GM23338 (cell line): ENCODE results near the gene GJA4. TPM values are rescaled to one million over a fixed set of nuclear protein-coding genes. Genes with fewer than 3 reads are reported as not detected.

Source experiments
- ATAC-seq: fragments of 200-7000 bp; cut with Tn5 transposase; 3 replicates; pipeline ENCODE4 v1.9.1; 2020
- DNase-seq: peaks from one replicate; pipeline ENCODE4 v3.0.0-alpha.2; 2015; ENCODE audit warnings: low spot score
- H2AFZ ChIP-seq: fragments of 200-600 bp; sonication (generic); 2 replicates; pipeline ENCODE4 v1.8.0; 2016; ENCODE audit warnings: antibody characterized with exemption, mild to moderate bottlenecking, moderate library complexity
- H3F3A ChIP-seq: fragments of 200-600 bp; sonication (generic); replicated peaks from 2 replicates; pipeline ENCODE4 v1.8.0; 2017; ENCODE audit warnings: antibody characterized with exemption, mixed run types, low read depth
- H3K27ac ChIP-seq: fragments of 200-600 bp; sonication (generic); 2 replicates; pipeline ENCODE4 v1.6.1; 2016; ENCODE audit warnings: low read depth
- H3K27me3 ChIP-seq: fragments of 200-600 bp; sonication (generic); 2 replicates; pipeline ENCODE4 v1.8.0; 2016; ENCODE audit warnings: mild to moderate bottlenecking, mixed run types, moderate library complexity; ENCODE audit not compliant: insufficient read depth
- H3K36me3 ChIP-seq: fragments of 200-600 bp; sonication (generic); 2 replicates; pipeline ENCODE4 v1.8.0; 2016; ENCODE audit warnings: mild to moderate bottlenecking; ENCODE audit not compliant: insufficient read depth
- H3K4me1 ChIP-seq: fragments of 200-600 bp; sonication (generic); 2 replicates; pipeline ENCODE4 v1.8.0; 2016; ENCODE audit warnings: mild to moderate bottlenecking, moderate library complexity; ENCODE audit not compliant: insufficient read depth
- H3K4me2 ChIP-seq: fragments of 200-600 bp; sonication (generic); 2 replicates; pipeline ENCODE4 v1.7.1; 2017; ENCODE audit warnings: mixed run types
- H3K4me3 ChIP-seq: fragments of 200-600 bp; sonication (generic); 2 replicates; pipeline ENCODE4 v1.6.1; 2016; ENCODE audit warnings: mixed run types
- H3K79me2 ChIP-seq: fragments of 200-600 bp; sonication (generic); replicated peaks from 2 replicates; pipeline ENCODE4 v1.8.0; 2017; ENCODE audit warnings: mild to moderate bottlenecking; ENCODE audit not compliant: insufficient read depth
- H3K9me2 ChIP-seq: fragments of 200-600 bp; sonication (generic); 2 replicates; pipeline ENCODE4 v1.8.0; 2017; ENCODE audit not compliant: insufficient read depth
- H4K20me1 ChIP-seq: fragments of 200-600 bp; sonication (generic); replicated peaks from 2 replicates; pipeline ENCODE4 v1.8.0; 2017; ENCODE audit warnings: mild to moderate bottlenecking; ENCODE audit not compliant: insufficient read depth
- H3K27ac Mint-ChIP-seq: 2 replicates; pipeline ENCODE4 v1.8.0; 2020; ENCODE audit warnings: inconsistent platforms, mild to moderate bottlenecking, moderate library complexity, mixed read lengths
- H3K27me3 Mint-ChIP-seq: 3 replicates; pipeline ENCODE4 v1.8.0; 2022; ENCODE audit warnings: low read depth, mild to moderate bottlenecking, moderate library complexity, mixed read lengths, inconsistent platforms; ENCODE audit not compliant: insufficient read depth, poor library complexity
- H3K36me3 Mint-ChIP-seq: 3 replicates; pipeline ENCODE4 v1.8.0; 2021; ENCODE audit warnings: low read depth, mild to moderate bottlenecking, inconsistent platforms, moderate library complexity, mixed read lengths
- H3K4me1 Mint-ChIP-seq: 3 replicates; pipeline ENCODE4 v1.8.0; 2020; ENCODE audit warnings: mild to moderate bottlenecking, inconsistent platforms, mixed read lengths
- H3K4me3 Mint-ChIP-seq: 3 replicates; pipeline ENCODE4 v1.8.0; 2021; ENCODE audit warnings: moderate library complexity, mild to moderate bottlenecking, inconsistent platforms, mixed read lengths
- H3K9me3 Mint-ChIP-seq: 3 replicates; pipeline ENCODE4 v1.8.0; 2020; ENCODE audit warnings: moderate library complexity, mild to moderate bottlenecking, inconsistent platforms, mixed read lengths
- CREB1 ChIP-seq: fragments of 250-450 bp; sonication (Bioruptor Pico); IDR thresholded peaks from 2 replicates; pipeline ENCODE4 v1.5.0; 2020; ENCODE audit warnings: low read depth, mild to moderate bottlenecking, moderate library complexity
- ETS1 ChIP-seq: IDR thresholded peaks from 2 replicates; pipeline ENCODE4 v1.6.1; 2016; ENCODE audit warnings: antibody characterized with exemption
- EZH2phosphoT487 ChIP-seq: fragments of 200-600 bp; sonication (generic); IDR thresholded peaks from one replicate; pipeline ENCODE4 v1.8.1; 2018; ENCODE audit warnings: antibody characterized with exemption; ENCODE audit not compliant: unreplicated experiment
- STAT1 ChIP-seq: IDR thresholded peaks from one replicate; pipeline ENCODE4 v1.6.1; 2016; ENCODE audit warnings: antibody characterized with exemption; ENCODE audit not compliant: unreplicated experiment
- polyA plus RNA-seq: library from polyadenylated mRNA; unstranded; fragments of >200 nt; fragmentation: Nextera tagmentation; extraction: Ambion mirVana; gene quantifications from 2 replicates; pipeline ENCODE4 v1.2.1, GENCODE V29; 2016
- total RNA-seq: library from RNA; depleted of rRNA; stranded (reverse); fragments of >200 nt; shearing (Covaris generic); gene quantifications from 2 replicates; pipeline ENCODE4 v1.2.3, GENCODE V29; 2014
- TF ChIP-seq, protein P1 (sequence below): fragments of 250-450 bp; sonication (Bioruptor Pico); IDR thresholded peaks from 2 replicates; pipeline ENCODE4 v1.5.0; 2020; ENCODE audit warnings: mild to moderate bottlenecking, moderate library complexity

GJA4 gene
- total and polyA plus RNA-seq, 2 experiments from 2014 or later, result 0.95 to 2.2 TPM

DNA sequence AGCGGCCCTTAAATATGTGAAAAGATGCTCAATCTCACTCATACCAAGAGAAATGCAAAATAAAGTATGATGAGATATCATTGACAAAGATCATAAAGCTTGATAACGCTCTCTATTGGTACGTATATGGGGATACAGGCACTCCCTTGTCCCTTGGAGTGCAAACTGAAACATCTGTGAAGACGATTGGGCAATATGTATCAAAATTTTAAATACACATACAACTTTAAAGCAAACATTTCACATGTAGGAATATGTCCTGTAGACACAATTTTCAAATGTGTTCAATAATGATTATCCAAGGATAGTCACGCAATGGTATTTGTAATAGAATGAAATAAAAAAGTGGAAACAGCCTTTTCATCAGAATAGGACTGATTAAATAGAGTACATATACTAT lies 13.8 kb upstream of the GJA4 start (continued):
- TF ChIP-seq ETS1, result no peak
- TF ChIP-seq, protein P1, sequence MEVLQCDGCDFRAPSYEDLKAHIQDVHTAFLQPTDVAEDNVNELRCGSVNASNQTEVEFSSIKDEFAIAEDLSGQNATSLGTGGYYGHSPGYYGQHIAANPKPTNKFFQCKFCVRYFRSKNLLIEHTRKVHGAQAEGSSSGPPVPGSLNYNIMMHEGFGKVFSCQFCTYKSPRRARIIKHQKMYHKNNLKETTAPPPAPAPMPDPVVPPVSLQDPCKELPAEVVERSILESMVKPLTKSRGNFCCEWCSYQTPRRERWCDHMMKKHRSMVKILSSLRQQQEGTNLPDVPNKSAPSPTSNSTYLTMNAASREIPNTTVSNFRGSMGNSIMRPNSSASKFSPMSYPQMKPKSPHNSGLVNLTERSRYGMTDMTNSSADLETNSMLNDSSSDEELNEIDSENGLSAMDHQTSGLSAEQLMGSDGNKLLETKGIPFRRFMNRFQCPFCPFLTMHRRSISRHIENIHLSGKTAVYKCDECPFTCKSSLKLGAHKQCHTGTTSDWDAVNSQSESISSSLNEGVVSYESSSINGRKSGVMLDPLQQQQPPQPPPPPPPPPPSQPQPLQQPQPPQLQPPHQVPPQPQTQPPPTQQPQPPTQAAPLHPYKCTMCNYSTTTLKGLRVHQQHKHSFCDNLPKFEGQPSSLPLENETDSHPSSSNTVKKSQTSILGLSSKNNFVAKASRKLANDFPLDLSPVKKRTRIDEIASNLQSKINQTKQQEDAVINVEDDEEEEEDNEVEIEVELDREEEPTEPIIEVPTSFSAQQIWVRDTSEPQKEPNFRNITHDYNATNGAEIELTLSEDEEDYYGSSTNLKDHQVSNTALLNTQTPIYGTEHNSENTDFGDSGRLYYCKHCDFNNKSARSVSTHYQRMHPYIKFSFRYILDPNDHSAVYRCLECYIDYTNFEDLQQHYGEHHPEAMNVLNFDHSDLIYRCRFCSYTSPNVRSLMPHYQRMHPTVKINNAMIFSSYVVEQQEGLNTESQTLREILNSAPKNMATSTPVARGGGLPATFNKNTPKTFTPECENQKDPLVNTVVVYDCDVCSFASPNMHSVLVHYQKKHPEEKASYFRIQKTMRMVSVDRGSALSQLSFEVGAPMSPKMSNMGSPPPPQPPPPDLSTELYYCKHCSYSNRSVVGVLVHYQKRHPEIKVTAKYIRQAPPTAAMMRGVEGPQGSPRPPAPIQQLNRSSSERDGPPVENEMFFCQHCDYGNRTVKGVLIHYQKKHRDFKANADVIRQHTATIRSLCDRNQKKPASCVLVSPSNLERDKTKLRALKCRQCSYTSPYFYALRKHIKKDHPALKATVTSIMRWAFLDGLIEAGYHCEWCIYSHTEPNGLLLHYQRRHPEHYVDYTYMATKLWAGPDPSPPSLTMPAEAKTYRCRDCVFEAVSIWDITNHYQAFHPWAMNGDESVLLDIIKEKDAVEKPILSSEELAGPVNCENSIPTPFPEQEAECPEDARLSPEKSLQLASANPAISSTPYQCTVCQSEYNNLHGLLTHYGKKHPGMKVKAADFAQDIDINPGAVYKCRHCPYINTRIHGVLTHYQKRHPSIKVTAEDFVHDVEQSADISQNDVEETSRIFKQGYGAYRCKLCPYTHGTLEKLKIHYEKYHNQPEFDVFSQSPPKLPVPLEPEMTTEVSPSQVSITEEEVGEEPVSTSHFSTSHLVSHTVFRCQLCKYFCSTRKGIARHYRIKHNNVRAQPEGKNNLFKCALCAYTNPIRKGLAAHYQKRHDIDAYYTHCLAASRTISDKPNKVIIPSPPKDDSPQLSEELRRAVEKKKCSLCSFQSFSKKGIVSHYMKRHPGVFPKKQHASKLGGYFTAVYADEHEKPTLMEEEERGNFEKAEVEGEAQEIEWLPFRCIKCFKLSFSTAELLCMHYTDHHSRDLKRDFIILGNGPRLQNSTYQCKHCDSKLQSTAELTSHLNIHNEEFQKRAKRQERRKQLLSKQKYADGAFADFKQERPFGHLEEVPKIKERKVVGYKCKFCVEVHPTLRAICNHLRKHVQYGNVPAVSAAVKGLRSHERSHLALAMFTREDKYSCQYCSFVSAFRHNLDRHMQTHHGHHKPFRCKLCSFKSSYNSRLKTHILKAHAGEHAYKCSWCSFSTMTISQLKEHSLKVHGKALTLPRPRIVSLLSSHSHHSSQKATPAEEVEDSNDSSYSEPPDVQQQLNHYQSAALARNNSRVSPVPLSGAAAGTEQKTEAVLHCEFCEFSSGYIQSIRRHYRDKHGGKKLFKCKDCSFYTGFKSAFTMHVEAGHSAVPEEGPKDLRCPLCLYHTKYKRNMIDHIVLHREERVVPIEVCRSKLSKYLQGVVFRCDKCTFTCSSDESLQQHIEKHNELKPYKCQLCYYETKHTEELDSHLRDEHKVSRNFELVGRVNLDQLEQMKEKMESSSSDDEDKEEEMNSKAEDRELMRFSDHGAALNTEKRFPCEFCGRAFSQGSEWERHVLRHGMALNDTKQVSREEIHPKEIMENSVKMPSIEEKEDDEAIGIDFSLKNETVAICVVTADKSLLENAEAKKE (CRISPR knock-in tag), result no peak
- no peak for TF ChIP-seq EZH2phosphoT487

DNA sequence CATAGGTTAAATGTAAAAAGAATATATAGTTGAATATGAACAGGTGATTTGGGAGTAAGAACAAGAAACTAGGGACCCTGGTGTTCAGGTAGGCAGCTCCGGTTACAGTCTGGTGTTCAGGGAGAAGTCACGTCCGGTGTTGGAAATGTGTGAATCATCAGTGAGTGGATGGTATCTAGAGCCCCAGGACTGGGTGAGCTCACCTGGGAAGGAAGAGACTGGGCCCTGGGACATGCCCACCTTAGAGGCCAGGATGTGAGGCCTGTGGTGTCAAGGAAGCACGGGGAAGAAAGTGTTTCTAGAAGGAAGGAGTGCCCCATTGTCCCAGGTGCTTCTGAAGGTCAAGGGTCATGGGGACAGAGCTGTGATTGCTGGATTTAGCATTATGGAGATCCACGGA lies 13.3 kb upstream of the GJA4 start:
- ATAC-seq (no peak), DNase-seq (no peak)
- Histone ChIP-seq H3F3A (no peaks in the 10 kb centered on the region), H3K27ac (no peak overlapping the region), H3K4me3 (no peak overlapping the region), H3K36me3 (no peaks in the 10 kb centered on the region), H3K4me1 (peaks cover 4% of the 10 kb centered on the region), H4K20me1 (no peaks in the 10 kb centered on the region), H3K79me2 (no peaks in the 10 kb centered on the region), H3K27me3 (peaks cover 37% of the 10 kb centered on the region), H3K9me2 (no peaks in the 10 kb centered on the region), H2AFZ (no peak overlapping the region), H3K4me2 (no peak overlapping the region)
- TF ChIP-seq, protein P1 (CRISPR knock-in tag), result no peak
- TF ChIP-seq EZH2phosphoT487 (no peak), STAT1 (no peak), CREB1 (CRISPR knock-in tag) (no peak)
- peaks cover 7% of the 10 kb centered on the region for H3K4me1 Mint-ChIP-seq
- peaks cover 24% of the 10 kb centered on the region for H3K27me3 Mint-ChIP-seq
- H3K36me3 Mint-ChIP-seq, result no peaks in the 10 kb centered on the region
- H3K9me3 Mint-ChIP-seq, result no peaks in the 10 kb centered on the region
- H3K4me3 Mint-ChIP-seq, result no peak overlapping the region
- no peak overlapping the region for H3K27ac Mint-ChIP-seq
